ENCODE results near the gene GPSM3.

GPSM3 gene

GRCh38 chr6:32173051-32173727 is 19.3 kb downstream of the GPSM3 start:
- no peak for DNase-seq

GRCh38 chr6:32171234-32171633 is 21.2 kb downstream of the GPSM3 start:
- DNase-seq: no peak

GRCh38 chr6:32170294-32170693 is 22.1 kb downstream of the GPSM3 start:
- DNase-seq: no peak

GRCh38 chr6:32168807-32169591 is 23.4 kb downstream of the GPSM3 start:
- no peak for DNase-seq

GRCh38 chr6:32168350-32168749 is 24.1 kb downstream of the GPSM3 start:
- no peak for DNase-seq

GRCh38 chr6:32167761-32168262 is 24.6 kb downstream of the GPSM3 start:
- DNase-seq: no peak

- DNase-seq: no peak
Measured at GRCh38 chr6:32167154-32167760, 25.2 kb downstream of the GPSM3 start.

- no peak for DNase-seq
Measured at GRCh38 chr6:32166411-32167061, 25.9 kb downstream of the GPSM3 start.

- DNase-seq: no peak
Measured at GRCh38 chr6:32164295-32164694, 28.1 kb downstream of the GPSM3 start, which contains the start of gene EGFL8. Gene EGFL8, plus strand, starts transcription at chr6:32164595. Its CDS starts 1,571 bp downstream, at chr6:32166166.

- no peak for DNase-seq
Measured at GRCh38 chr6:32163559-32164258, 28.7 kb downstream of the GPSM3 start.

GRCh38 chr6:32158052-32158451 is 34.4 kb downstream of the GPSM3 start:
- DNase-seq: no peak

- DNase-seq: no peak
Measured at GRCh38 chr6:32156891-32157290, 35.6 kb downstream of the GPSM3 start.

GRCh38 chr6:32154514-32155161 is 37.8 kb downstream of the GPSM3 start:
- peak; percentile 40 to 75 (median 55) for DNase-seq

- DNase-seq: peak; percentile 29 to 84 (median 56)
Measured at GRCh38 chr6:32153564-32154513, 38.6 kb downstream of the GPSM3 start, which contains the start of gene PPT2. Gene PPT2, plus strand, starts transcription at chr6:32154141. Its CDS starts 454 bp downstream, at chr6:32154595.

GRCh38 chr6:32152769-32153563 is 39.5 kb downstream of the GPSM3 start:
- DNase-seq: no peak

GRCh38 chr6:32151863-32152768 is 40.3 kb downstream of the GPSM3 start, which contains the start of gene PRRT1:
Gene PRRT1, minus strand, starts transcription at chr6:32151939. Its CDS starts 112 bp downstream, at chr6:32151827.
- DNase-seq: no peak

- no peak for DNase-seq
Measured at GRCh38 chr6:32151181-32151862, 41.1 kb downstream of the GPSM3 start.
